NT2/D1 (cell line): ENCODE data around the gene SMARCB1.
A peak's percentile ranks its signal among the peaks of the same experiment; 100 is the strongest.

ENCODE experiments used
- DNase-seq: peaks from one replicate; pipeline ENCODE4 v3.0.0-alpha.2; 2011; ENCODE audit warnings: low read depth, low spot score
- H3K27me3 ChIP-seq: 2 replicates; pipeline ENCODE4 v1.6.0; 2011; ENCODE audit warnings: mild to moderate bottlenecking; ENCODE audit not compliant: insufficient read length, insufficient read depth
- H3K36me3 ChIP-seq: 2 replicates; pipeline ENCODE4 v1.6.1; 2011; ENCODE audit warnings: mild to moderate bottlenecking, low read length, mixed read lengths; ENCODE audit not compliant: insufficient read depth, insufficient read length
- H3K4me1 ChIP-seq: 2 replicates; pipeline ENCODE4 v1.5.1; 2011; ENCODE audit not compliant: insufficient read depth, insufficient read length
- H3K4me3 ChIP-seq: 2 replicates; pipeline ENCODE4 v1.5.1; 2011; ENCODE audit warnings: low read depth; ENCODE audit not compliant: insufficient read length
- H3K9ac ChIP-seq: 2 replicates; pipeline ENCODE4 v1.6.0; 2011; ENCODE audit warnings: low read depth; ENCODE audit not compliant: insufficient read length
- H3K9me3 ChIP-seq: 2 replicates; pipeline ENCODE4 v1.5.1; 2011; ENCODE audit warnings: mild to moderate bottlenecking, low read length; ENCODE audit not compliant: insufficient read depth
- SUZ12 ChIP-seq: IDR thresholded peaks from 2 replicates; pipeline ENCODE4 v1.6.1; 2011; ENCODE audit not compliant: insufficient read length, insufficient read depth; ENCODE audit errors: extremely low read depth
- YY1 ChIP-seq: IDR thresholded peaks from 2 replicates; pipeline ENCODE4 v1.6.1; 2011; ENCODE audit not compliant: insufficient read length, insufficient read depth
- ZNF274 ChIP-seq: IDR thresholded peaks from 2 replicates; pipeline ENCODE4 v1.6.1; 2011; ENCODE audit warnings: mild to moderate bottlenecking, low read depth, low read length

Gene SMARCB1

DNA sequence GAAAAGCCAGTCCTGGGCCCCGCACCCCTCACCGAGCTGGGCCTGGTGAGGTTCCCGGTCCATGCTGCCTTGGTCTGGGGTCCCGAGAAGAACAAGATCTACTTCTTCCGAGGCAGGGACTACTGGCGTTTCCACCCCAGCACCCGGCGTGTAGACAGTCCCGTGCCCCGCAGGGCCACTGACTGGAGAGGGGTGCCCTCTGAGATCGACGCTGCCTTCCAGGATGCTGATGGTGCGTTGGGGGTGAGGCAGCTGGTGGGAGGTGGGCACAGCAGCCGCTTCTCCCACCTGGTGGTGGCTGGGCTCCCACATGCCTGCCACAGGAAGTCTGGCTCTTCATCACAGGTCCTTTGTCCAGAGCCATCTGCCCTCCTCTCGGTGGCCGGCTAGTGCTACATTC, 4.5 kb upstream of the SMARCB1 start:
- Histone ChIP-seq H3K9ac (no peak overlapping the region), H3K4me1 (peaks cover 10% of the 10 kb centered on the region), H3K4me3 (no peak overlapping the region), H3K36me3 (no peaks in the 10 kb centered on the region), H3K9me3 (no peaks in the 10 kb centered on the region), H3K27me3 (no peaks in the 10 kb centered on the region)
- TF ChIP-seq SUZ12 (no peak), ZNF274 (no peak), YY1 (no peak)
- no peak for DNase-seq

DNA sequence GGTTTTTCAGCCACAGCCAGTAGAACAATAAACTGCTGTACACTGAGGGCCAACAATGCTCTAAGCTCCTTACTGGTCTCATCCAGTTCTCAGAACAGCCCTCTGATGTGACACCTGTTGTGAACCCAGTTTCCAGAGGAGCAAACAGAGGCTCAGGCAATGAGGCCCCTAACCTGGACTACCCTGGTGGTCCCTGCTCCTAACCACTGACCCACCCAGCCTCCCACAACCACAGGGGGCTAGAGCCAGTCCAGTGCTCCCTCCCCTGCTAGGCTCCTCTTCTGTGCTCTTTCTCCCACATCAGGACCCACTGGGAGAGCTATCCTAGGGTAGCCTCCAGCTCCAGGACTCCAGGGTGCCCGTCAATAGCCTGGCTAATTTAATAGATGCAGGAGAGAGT, 4.1 kb upstream of the SMARCB1 start:
- H3K27me3 ChIP-seq, result no peaks in the 10 kb centered on the region
- no peaks in the 10 kb centered on the region for H3K36me3 ChIP-seq
- DNase-seq, result no peak
- H3K9me3 ChIP-seq, result no peaks in the 10 kb centered on the region
- no peak for TF ChIP-seq ZNF274
- no peak for TF ChIP-seq SUZ12
- no peak for TF ChIP-seq YY1
- H3K4me3 ChIP-seq, result no peak overlapping the region
- no peak overlapping the region for H3K9ac ChIP-seq
- peaks cover 10% of the 10 kb centered on the region for H3K4me1 ChIP-seq

DNA sequence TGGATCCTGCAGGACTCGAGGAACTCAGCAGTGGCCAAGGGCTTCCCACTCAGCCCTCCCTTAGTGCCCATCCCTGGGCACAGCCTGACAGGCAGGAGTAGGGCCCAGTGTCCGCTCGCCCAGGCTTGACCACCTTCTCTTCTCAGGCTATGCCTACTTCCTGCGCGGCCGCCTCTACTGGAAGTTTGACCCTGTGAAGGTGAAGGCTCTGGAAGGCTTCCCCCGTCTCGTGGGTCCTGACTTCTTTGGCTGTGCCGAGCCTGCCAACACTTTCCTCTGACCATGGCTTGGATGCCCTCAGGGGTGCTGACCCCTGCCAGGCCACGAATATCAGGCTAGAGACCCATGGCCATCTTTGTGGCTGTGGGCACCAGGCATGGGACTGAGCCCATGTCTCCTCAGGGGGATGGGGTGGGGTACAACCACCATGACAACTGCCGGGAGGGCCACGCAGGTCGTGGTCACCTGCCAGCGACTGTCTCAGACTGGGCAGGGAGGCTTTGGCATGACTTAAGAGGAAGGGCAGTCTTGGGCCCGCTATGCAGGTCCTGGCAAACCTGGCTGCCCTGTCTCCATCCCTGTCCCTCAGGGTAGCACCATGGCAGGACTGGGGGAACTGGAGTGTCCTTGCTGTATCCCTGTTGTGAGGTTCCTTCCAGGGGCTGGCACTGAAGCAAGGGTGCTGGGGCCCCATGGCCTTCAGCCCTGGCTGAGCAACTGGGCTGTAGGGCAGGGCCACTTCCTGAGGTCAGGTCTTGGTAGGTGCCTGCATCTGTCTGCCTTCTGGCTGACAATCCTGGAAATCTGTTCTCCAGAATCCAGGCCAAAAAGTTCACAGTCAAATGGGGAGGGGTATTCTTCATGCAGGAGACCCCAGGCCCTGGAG, 3.3 kb upstream of the SMARCB1 start:
- H3K4me3 ChIP-seq, result no peak overlapping the region
- peaks cover 3% of the 10 kb centered on the region for H3K36me3 ChIP-seq
- TF ChIP-seq YY1 (no peak), SUZ12 (no peak), ZNF274 (no peak)
- H3K9me3 ChIP-seq, result no peaks in the 10 kb centered on the region
- DNase-seq, result no peak
- H3K27me3 ChIP-seq, result no peaks in the 10 kb centered on the region
- peaks cover 10% of the 10 kb centered on the region for H3K4me1 ChIP-seq
- H3K9ac ChIP-seq, result no peak overlapping the region

DNA sequence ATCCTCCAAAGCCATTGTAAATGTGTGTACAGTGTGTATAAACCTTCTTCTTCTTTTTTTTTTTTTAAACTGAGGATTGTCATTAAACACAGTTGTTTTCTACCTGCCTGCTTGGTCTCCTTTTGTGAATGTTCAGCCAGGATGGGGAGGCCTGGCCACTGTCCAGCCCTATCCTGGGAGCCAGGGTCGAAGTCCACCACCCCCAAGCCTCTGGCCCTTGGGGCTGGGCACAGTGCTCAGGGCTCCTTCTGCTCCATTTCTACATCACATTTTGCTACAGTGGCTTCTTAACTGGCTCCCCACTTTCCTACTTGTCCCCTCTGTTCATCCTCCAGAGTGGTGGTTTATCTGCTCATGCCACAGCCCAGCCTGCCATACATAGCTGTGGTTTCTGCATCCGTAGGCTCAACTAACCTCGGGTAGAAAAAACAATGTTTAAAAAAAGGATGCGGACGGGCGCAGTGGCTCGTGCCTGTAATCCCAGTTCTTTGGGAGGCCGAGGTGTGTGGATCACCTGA, 2.5 kb upstream of the SMARCB1 start:
- no peaks in the 10 kb centered on the region for H3K9me3 ChIP-seq
- DNase-seq, result no peak
- TF ChIP-seq SUZ12 (no peak), ZNF274 (no peak), YY1 (no peak)
- peaks cover 10% of the 10 kb centered on the region for H3K4me1 ChIP-seq
- H3K4me3 ChIP-seq, result no peak overlapping the region
- H3K27me3 ChIP-seq, result no peaks in the 10 kb centered on the region
- H3K36me3 ChIP-seq, result peaks cover 11% of the 10 kb centered on the region
- H3K9ac ChIP-seq, result no peak overlapping the region

DNA sequence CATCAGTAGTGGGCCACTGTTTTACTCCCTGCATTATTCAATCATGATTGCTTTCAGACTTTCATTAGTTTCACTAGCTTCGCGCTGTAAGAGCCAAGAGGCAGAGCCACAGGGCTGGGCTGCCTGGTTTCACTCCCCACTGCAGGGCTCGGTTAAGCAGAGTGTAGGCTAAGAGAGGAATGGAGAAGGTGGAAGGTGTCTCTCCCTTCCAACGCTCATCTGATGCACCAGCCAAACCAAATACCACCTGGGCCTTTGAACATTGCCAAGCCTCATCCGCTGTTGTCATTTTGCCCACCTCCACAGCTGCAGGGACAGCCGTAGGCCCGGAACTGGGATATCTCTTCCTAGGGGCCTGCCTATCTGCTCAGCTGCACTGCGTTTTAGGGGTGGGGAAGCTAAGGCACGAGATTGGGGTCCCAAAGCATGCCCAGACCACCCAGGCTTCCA, 480 bp upstream of the SMARCB1 start:
- H3K27me3 ChIP-seq, result no peaks in the 10 kb centered on the region
- H3K4me1 ChIP-seq, result peaks cover 9% of the 10 kb centered on the region
- H3K4me3 ChIP-seq, result peak overlapping the region; percentile 79
- no peak for TF ChIP-seq SUZ12
- TF ChIP-seq YY1, result no peak
- no peak for TF ChIP-seq ZNF274
- H3K9ac ChIP-seq, result peak overlapping the region; percentile 67
- no peak for DNase-seq
- H3K36me3 ChIP-seq, result peaks cover 24% of the 10 kb centered on the region
- H3K9me3 ChIP-seq, result no peaks in the 10 kb centered on the region

DNA sequence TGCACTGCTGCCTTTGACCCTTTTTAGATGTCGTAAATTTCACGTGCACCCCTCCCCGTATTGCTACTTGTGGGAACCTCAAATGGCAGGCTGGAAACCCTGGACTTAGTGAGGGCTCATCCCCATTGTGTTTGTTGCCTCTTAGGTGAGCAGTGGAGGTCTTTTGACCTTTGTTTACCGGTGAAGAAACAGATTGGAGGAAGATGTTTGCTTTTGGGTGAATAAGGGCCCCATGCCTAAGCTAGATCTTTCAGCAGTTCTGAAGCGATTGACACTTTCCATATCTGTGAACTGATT, 782 bp downstream of the SMARCB1 start:
- Histone ChIP-seq H3K9me3 (no peaks in the 10 kb centered on the region), H3K27me3 (no peaks in the 10 kb centered on the region), H3K36me3 (peaks cover 37% of the 10 kb centered on the region), H3K4me1 (peaks cover 2% of the 10 kb centered on the region), H3K4me3 (peak overlapping the region; percentile 79), H3K9ac (peak overlapping the region; percentile 72)
- TF ChIP-seq YY1, result no peak
- TF ChIP-seq ZNF274, result no peak
- no peak for TF ChIP-seq SUZ12
- no peak for DNase-seq

DNA sequence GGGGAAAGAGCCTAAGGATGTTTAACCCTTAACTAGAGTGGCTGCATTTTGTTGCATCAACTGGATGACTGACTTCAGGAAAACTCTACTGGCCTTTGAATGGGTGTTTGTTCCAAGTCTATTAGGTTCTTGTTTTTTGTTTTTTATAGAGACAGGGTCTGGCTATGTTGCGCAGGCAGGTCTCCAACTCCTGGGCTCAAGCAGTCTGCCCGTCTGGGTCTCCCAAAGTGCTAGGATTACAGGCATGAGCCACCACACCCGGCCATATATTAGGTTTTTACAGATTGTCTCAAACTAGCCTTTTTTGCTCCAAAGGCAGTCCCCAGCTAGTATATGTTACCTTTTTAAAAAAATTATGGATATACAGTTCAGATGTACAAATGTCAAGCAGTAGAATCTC, 1.1 kb downstream of the SMARCB1 start:
- no peak for DNase-seq
- no peaks in the 10 kb centered on the region for H3K9me3 ChIP-seq
- peaks cover 40% of the 10 kb centered on the region for H3K36me3 ChIP-seq
- H3K27me3 ChIP-seq, result no peaks in the 10 kb centered on the region
- H3K9ac ChIP-seq, result peak overlapping the region; percentile 72
- TF ChIP-seq YY1 (no peak), ZNF274 (no peak), SUZ12 (no peak)
- peaks cover 2% of the 10 kb centered on the region for H3K4me1 ChIP-seq
- peak overlapping the region; percentile 79 for H3K4me3 ChIP-seq
